Nephron progenitor cell (in vitro differentiated cells): ENCODE measurements around the gene KRCC1.
"Not testable (repeated sequence)": the region's sequence is repeated elsewhere in the genome, so short reads cannot be mapped to it uniquely, and the experiment has no call there.

Source experiments
- DNase-seq: peaks from one replicate; pipeline ENCODE4 v3.0.0; 2021
- H3K27ac Mint-ChIP-seq: 2 replicates; pipeline ENCODE4 v1.8.0; 2021; ENCODE audit warnings: mild to moderate bottlenecking, moderate library complexity, mixed read lengths
- H3K27me3 Mint-ChIP-seq: 2 replicates; pipeline ENCODE4 v1.8.0; 2021; ENCODE audit warnings: mild to moderate bottlenecking, low read depth, mixed read lengths; ENCODE audit not compliant: poor library complexity
- H3K36me3 Mint-ChIP-seq: 2 replicates; pipeline ENCODE4 v1.8.0; 2021; ENCODE audit warnings: low read depth, mixed read lengths
- H3K4me1 Mint-ChIP-seq: 2 replicates; pipeline ENCODE4 v1.8.0; 2021; ENCODE audit warnings: mixed read lengths
- H3K4me3 Mint-ChIP-seq: 2 replicates; pipeline ENCODE4 v1.8.0; 2021; ENCODE audit warnings: mild to moderate bottlenecking, moderate library complexity, mixed read lengths
- H3K9me3 Mint-ChIP-seq: 2 replicates; pipeline ENCODE4 v1.8.0; 2021; ENCODE audit warnings: mild to moderate bottlenecking, moderate library complexity, mixed read lengths
- TF ChIP-seq, protein P1 (sequence below): fragments of 200-600 bp; sonication (generic); IDR thresholded peaks from 2 replicates; pipeline ENCODE4 v1.5.0; 2021; ENCODE audit warnings: antibody characterized with exemption

KRCC1 gene

DNA sequence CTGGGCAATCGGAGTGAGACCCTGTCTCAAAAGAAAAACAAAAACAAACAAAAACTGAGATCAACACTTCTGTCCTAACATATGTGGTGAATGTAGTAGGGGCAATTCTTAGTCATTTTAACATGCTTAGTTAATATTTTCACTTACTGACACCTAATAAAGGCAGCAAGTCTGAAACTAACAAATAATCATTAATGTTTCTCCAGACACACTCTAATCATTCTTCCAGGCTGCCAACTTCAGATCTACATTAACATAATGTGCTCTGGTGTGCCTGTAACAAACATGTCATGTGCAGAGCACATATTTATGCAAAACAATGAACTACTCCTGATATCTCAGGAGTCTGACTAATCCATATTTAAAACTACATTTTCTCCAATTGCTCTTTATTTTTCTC is 6.0 kb downstream of the KRCC1 start:
- no peaks in the 10 kb centered on the region for H3K9me3 Mint-ChIP-seq
- DNase-seq: no peak
- H3K4me1 Mint-ChIP-seq: peaks cover 19% of the 10 kb centered on the region
- peaks cover 53% of the 10 kb centered on the region for H3K36me3 Mint-ChIP-seq
- H3K27me3 Mint-ChIP-seq: no peaks in the 10 kb centered on the region
- peak overlapping the region; percentile 39 for H3K27ac Mint-ChIP-seq
- TF ChIP-seq, protein P1, sequence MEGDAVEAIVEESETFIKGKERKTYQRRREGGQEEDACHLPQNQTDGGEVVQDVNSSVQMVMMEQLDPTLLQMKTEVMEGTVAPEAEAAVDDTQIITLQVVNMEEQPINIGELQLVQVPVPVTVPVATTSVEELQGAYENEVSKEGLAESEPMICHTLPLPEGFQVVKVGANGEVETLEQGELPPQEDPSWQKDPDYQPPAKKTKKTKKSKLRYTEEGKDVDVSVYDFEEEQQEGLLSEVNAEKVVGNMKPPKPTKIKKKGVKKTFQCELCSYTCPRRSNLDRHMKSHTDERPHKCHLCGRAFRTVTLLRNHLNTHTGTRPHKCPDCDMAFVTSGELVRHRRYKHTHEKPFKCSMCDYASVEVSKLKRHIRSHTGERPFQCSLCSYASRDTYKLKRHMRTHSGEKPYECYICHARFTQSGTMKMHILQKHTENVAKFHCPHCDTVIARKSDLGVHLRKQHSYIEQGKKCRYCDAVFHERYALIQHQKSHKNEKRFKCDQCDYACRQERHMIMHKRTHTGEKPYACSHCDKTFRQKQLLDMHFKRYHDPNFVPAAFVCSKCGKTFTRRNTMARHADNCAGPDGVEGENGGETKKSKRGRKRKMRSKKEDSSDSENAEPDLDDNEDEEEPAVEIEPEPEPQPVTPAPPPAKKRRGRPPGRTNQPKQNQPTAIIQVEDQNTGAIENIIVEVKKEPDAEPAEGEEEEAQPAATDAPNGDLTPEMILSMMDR: no peak
- H3K4me3 Mint-ChIP-seq: no peak overlapping the region

DNA sequence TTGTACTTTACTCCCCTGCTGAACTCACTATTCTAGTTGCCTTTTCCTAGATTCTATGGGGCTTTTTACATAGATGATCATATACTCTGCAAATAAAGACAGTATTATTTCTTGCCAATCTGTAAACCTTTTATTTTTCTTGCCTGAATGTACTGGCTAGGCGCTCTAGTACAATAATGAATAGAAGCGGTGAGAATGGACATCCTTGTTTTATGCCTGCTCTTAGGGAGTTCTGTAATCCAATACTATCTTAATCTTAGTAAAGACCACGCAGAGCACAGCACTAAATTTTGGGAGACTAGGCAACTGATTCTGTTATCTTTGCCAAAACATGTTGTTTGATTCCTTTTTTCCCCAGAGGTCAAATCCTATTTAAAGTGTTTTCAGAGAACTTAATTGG is 7.0 kb downstream of the KRCC1 start:
- Mint-ChIP-seq H3K36me3 (peaks cover 55% of the 10 kb centered on the region), H3K4me3 (no peak overlapping the region), H3K27me3 (no peaks in the 10 kb centered on the region), H3K27ac (no peak overlapping the region), H3K9me3 (no peaks in the 10 kb centered on the region), H3K4me1 (peaks cover 8% of the 10 kb centered on the region)
- DNase-seq: no peak
- TF ChIP-seq, protein P1: no peak

DNA sequence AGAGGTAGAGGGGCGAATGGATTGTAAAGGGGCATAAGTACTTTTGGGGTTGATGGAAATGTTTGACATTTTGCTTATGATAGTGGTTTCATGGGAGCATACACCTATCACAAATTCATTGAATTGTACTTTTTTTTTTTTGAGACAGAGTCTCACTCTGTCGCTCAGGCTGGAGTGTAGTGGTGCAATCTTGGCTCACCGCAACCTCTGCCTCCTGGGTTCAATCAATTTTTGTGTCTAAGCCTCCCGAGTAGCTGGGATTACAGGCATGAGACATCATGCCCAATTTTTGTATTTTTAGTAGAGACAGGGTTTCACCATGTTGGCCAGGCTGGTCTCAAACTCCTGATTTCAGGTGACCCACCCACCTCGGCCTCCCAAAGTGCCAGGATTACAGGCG is 10.0 kb downstream of the KRCC1 start:
- H3K4me1 Mint-ChIP-seq, DNase-seq, H3K9me3 Mint-ChIP-seq, H3K27me3 Mint-ChIP-seq, H3K4me3 Mint-ChIP-seq, H3K27ac Mint-ChIP-seq: not testable (repeated sequence)
- H3K36me3 Mint-ChIP-seq: peaks cover 46% of the 10 kb centered on the region

DNA sequence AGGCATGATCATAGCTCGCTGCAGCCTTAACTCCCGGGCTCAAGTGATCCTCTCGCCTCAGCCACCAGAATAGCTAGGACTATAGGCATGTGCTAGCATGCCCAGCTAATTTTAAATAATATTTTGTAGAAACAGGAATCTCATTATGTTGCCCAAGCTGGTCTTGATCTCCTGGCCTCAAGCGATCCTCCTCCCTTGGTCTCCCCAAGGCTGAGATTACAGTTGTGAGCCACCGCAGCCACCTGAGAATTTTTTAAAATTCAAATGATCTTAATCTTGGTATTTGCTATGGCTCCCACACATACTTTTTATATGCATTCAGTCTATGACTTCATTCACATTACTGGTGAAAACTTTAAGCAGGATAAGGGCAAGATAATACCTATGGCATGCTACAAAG is 13.1 kb downstream of the KRCC1 start:
- peak overlapping the region; percentile 55 for H3K27ac Mint-ChIP-seq
- no peak for DNase-seq
- peaks cover 52% of the 10 kb centered on the region for H3K36me3 Mint-ChIP-seq
- H3K4me1 Mint-ChIP-seq: peaks cover 11% of the 10 kb centered on the region
- H3K27me3 Mint-ChIP-seq: no peaks in the 10 kb centered on the region
- no peaks in the 10 kb centered on the region for H3K9me3 Mint-ChIP-seq
- TF ChIP-seq, protein P1: no peak
- no peak overlapping the region for H3K4me3 Mint-ChIP-seq

DNA sequence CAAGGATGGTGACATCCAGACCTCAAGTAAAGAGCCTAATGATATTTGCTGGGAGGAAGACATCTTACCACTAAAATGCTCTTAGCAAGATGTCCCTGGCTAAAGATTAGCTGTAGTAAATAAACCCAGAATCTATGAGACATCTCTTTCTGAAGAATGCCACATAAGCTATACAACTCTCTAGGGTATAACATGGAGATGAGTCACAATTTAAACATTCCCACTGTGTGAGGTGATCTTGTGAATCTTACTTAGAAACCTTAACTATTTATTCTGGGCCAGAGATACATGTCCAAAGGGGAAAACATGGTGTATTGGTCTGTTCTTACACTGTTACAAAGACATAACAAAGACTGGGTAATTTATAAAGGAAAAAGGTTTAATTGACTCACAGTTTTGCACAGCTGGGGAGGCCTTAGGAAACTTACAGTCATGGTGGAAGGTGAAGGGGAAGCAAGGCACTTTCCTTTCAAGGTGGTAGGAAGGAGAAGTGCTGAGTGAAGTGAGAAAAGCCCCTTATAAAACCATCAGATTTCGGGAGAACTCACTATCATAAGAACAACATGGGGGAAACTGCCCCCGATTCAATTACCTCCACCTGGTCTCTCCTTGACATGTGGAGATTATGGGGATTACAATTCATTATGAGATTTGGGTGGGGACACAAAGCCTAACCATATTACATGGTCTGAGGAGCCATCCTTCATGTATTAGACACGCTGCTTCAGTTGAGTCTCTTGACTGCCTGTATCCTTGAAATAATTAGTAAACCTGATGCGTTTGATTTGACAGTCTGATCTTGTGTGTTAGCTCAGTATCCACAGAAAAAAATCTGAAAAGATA is 17.1 kb downstream of the KRCC1 start:
- no peak for DNase-seq
- Mint-ChIP-seq H3K4me3 (no peak overlapping the region), H3K27ac (peak overlapping the region; percentile 70), H3K9me3 (no peaks in the 10 kb centered on the region), H3K36me3 (peaks cover 56% of the 10 kb centered on the region), H3K27me3 (no peaks in the 10 kb centered on the region), H3K4me1 (peaks cover 11% of the 10 kb centered on the region)
- TF ChIP-seq, protein P1: no peak

DNA sequence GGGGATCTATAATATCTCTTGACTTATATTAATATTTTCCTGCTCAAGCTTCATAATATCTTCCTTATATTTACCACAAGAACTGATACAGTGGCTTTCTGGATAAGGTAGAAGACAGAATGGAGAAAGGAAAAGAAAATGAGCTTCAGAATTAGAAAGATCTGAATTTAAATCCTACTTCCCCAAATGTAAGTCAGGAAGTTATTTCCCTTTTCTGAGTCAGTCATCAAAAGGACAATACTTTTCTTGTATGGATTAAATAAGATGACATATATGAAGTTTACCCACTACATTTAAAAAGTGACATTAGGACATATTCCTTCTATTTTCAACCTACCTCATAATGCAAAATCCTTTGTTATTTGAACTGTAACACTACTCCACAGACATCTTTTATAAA is 19.0 kb downstream of the KRCC1 start:
- DNase-seq: no peak
- TF ChIP-seq, protein P1: no peak
- Mint-ChIP-seq H3K27ac (no peak overlapping the region), H3K9me3 (no peaks in the 10 kb centered on the region), H3K27me3 (no peaks in the 10 kb centered on the region), H3K4me1 (peaks cover 6% of the 10 kb centered on the region), H3K36me3 (peaks cover 60% of the 10 kb centered on the region), H3K4me3 (no peak overlapping the region)
